H9 (cell line): ENCODE data around the gene UGT1A8. TPM values are rescaled to one million over a fixed set of nuclear protein-coding genes. Genes with fewer than 3 reads are reported as not detected.

Experiments used
- DNase-seq: peaks from one replicate; pipeline ENCODE4 v3.0.0-alpha.2; 2017
- H2AFZ ChIP-seq: one replicate; pipeline ENCODE4 v1.6.1; 2013; ENCODE audit warnings: mild to moderate bottlenecking, low read length, control low read depth, moderate library complexity
- H2AK5ac ChIP-seq: 2 replicates; pipeline ENCODE4 v1.6.1; 2013; ENCODE audit warnings: low read length, control low read depth, mixed read lengths; ENCODE audit not compliant: insufficient read length
- H2BK120ac ChIP-seq: one replicate; pipeline ENCODE4 v1.6.1; 2013; ENCODE audit warnings: low read depth, mild to moderate bottlenecking, low read length, control low read depth, inconsistent platforms; ENCODE audit not compliant: poor library complexity, severe bottlenecking
- H2BK12ac ChIP-seq: 2 replicates; pipeline ENCODE4 v1.6.1; 2013; ENCODE audit warnings: low read length, control low read depth, mixed read lengths, low read depth; ENCODE audit not compliant: insufficient read length
- H2BK15ac ChIP-seq: 2 replicates; pipeline ENCODE4 v1.6.1; 2013; ENCODE audit warnings: low read depth, low read length, control low read depth
- H2BK20ac ChIP-seq: one replicate; pipeline ENCODE4 v1.6.1; 2013; ENCODE audit warnings: low read depth, mild to moderate bottlenecking, low read length, control low read depth, inconsistent platforms; ENCODE audit not compliant: poor library complexity, severe bottlenecking
- H2BK5ac ChIP-seq: 2 replicates; pipeline ENCODE4 v1.6.1; 2013; ENCODE audit warnings: low read length, control low read depth, mixed read lengths; ENCODE audit not compliant: insufficient read length
- H3K14ac ChIP-seq: 2 replicates; pipeline ENCODE4 v1.6.1; 2013; ENCODE audit warnings: low read length, control low read depth; ENCODE audit not compliant: insufficient read depth
- H3K18ac ChIP-seq: 2 replicates; pipeline ENCODE4 v1.6.1; 2013; ENCODE audit warnings: low read depth, mild to moderate bottlenecking, mixed read lengths, low read length, control low read depth; ENCODE audit not compliant: insufficient read length
- H3K23ac ChIP-seq: 2 replicates; pipeline ENCODE4 v1.6.1; 2013; ENCODE audit warnings: low read length, control low read depth, mixed read lengths, low read depth; ENCODE audit not compliant: insufficient read length
- H3K23me2 ChIP-seq: 2 replicates; pipeline ENCODE4 v1.6.1; 2013; ENCODE audit warnings: low read depth, mild to moderate bottlenecking, mixed read lengths, low read length, control low read depth; ENCODE audit not compliant: insufficient read length, poor library complexity, severe bottlenecking
- H3K27ac ChIP-seq: 2 replicates; pipeline ENCODE4 v1.5.1; 2013; ENCODE audit warnings: low read length, control low read depth, mixed read lengths, low read depth; ENCODE audit not compliant: insufficient read length
- H3K27me3 ChIP-seq: 2 replicates; pipeline ENCODE4 v1.6.1; 2013; ENCODE audit warnings: low read length, control low read depth, inconsistent platforms; ENCODE audit not compliant: insufficient read depth
- H3K4ac ChIP-seq: 2 replicates; pipeline ENCODE4 v1.6.1; 2013; ENCODE audit warnings: low read depth, mild to moderate bottlenecking, control low read depth, inconsistent platforms, low read length, moderate library complexity
- H3K4me1 ChIP-seq: 2 replicates; pipeline ENCODE4 v1.6.1; 2013; ENCODE audit warnings: low read length, control low read depth, inconsistent platforms; ENCODE audit not compliant: insufficient read depth
- H3K4me2 ChIP-seq: 2 replicates; pipeline ENCODE4 v1.6.1; 2013; ENCODE audit warnings: low read length, control low read depth, mixed read lengths; ENCODE audit not compliant: insufficient read length, insufficient read depth
- H3K56ac ChIP-seq: 2 replicates; pipeline ENCODE4 v1.6.1; 2013; ENCODE audit warnings: low read depth, mild to moderate bottlenecking, mixed read lengths, low read length, control low read depth; ENCODE audit not compliant: insufficient read length
- H3K79me1 ChIP-seq: 2 replicates; pipeline ENCODE4 v1.6.1; 2013; ENCODE audit warnings: low read depth, mild to moderate bottlenecking, moderate library complexity, low read length, control low read depth, inconsistent platforms; ENCODE audit not compliant: insufficient read depth, poor library complexity, severe bottlenecking
- H3K79me2 ChIP-seq: 2 replicates; pipeline ENCODE4 v1.6.1; 2013; ENCODE audit warnings: low read length, control low read depth, inconsistent platforms; ENCODE audit not compliant: insufficient read depth
- H3K9ac ChIP-seq: 2 replicates; pipeline ENCODE4 v1.6.1; 2013; ENCODE audit warnings: low read length, control low read depth, mixed read lengths; ENCODE audit not compliant: insufficient read length; ENCODE audit errors: extremely low read depth
- H3K9me3 ChIP-seq: one replicate; pipeline ENCODE4 v1.6.1; 2013; ENCODE audit warnings: low read depth, low read length, inconsistent platforms; ENCODE audit not compliant: control insufficient read depth
- H3T11ph ChIP-seq: one replicate; pipeline ENCODE4 v1.6.1; 2013; ENCODE audit warnings: mild to moderate bottlenecking, low read length, control low read depth, inconsistent platforms
- H4K20me1 ChIP-seq: one replicate; pipeline ENCODE4 v1.6.1; 2013; ENCODE audit not compliant: control insufficient read depth, insufficient read length, insufficient read depth
- H4K5ac ChIP-seq: 2 replicates; pipeline ENCODE4 v1.6.1; 2013; ENCODE audit warnings: low read depth, mild to moderate bottlenecking, mixed read lengths, low read length, control low read depth; ENCODE audit not compliant: insufficient read length
- H4K8ac ChIP-seq: replicated peaks from 2 replicates; pipeline ENCODE4 v1.6.1; 2013; ENCODE audit warnings: low read length, control low read depth, mixed read lengths, low read depth; ENCODE audit not compliant: insufficient read length
- H4K91ac ChIP-seq: 2 replicates; pipeline ENCODE4 v1.6.1; 2013; ENCODE audit warnings: low read depth, mild to moderate bottlenecking, moderate library complexity, mixed read lengths, low read length, control low read depth; ENCODE audit not compliant: insufficient read length
- H3K27ac Mint-ChIP-seq, 3 experiments: 2 replicates in 2 of 3; 3 replicates in 1 of 3; pipeline ENCODE4 v1.8.0; 2020 to 2021; ENCODE audit warnings: mixed read lengths in 3 of 3, mild to moderate bottlenecking in 1 of 3, moderate library complexity in 1 of 3
- H3K27me3 Mint-ChIP-seq: 2 replicates; pipeline ENCODE4 v1.8.0; 2021; ENCODE audit warnings: low read depth, mild to moderate bottlenecking, moderate library complexity, mixed read lengths
- H3K36me3 Mint-ChIP-seq, 3 experiments: 2 replicates in 2 of 3; 3 replicates in 1 of 3; pipeline ENCODE4 v1.8.0; 2020 to 2021; ENCODE audit warnings: low read depth in 3 of 3, mixed read lengths in 3 of 3; ENCODE audit not compliant: insufficient read depth in 1 of 3
- H3K4me1 Mint-ChIP-seq, 2 experiments: 2 replicates each; pipeline ENCODE4 v1.8.0; 2020; ENCODE audit warnings: mixed read lengths in 2 of 2
- H3K4me3 Mint-ChIP-seq, 2 experiments: 2 replicates in 1 of 2; 3 replicates in 1 of 2; pipeline ENCODE4 v1.8.0; 2020 to 2021; ENCODE audit warnings: mild to moderate bottlenecking in 2 of 2, mixed read lengths in 2 of 2, moderate library complexity in 1 of 2
- H3K9me3 Mint-ChIP-seq, 2 experiments: 2 replicates in 1 of 2; 3 replicates in 1 of 2; pipeline ENCODE4 v1.8.0; 2020; ENCODE audit warnings: mild to moderate bottlenecking in 2 of 2, mixed read lengths in 2 of 2, moderate library complexity in 1 of 2
- CTCF ChIP-seq: fragments of 200-600 bp; sonication (generic); conservative IDR thresholded peaks from 3 replicates; pipeline ENCODE4 v1.8.0; 2021; ENCODE audit warnings: antibody characterized with exemption, mild to moderate bottlenecking
- WGBS: extraction: QIAGEN DNeasy Blood & Tissue Kit; methylation state at CpG from one replicate; pipeline ENCODE4 v1.1.7; 2013; ENCODE audit warnings: missing lambda C conversion rate, low lambda C conversion rate, mixed read lengths; ENCODE audit not compliant: insufficient read length; ENCODE audit errors: extremely low coverage; 5-methylcytosine and 5-hydroxymethylcytosine counted together
- total RNA-seq: library from RNA; stranded (reverse); gene quantifications from 2 replicates; pipeline ENCODE4 v1.2.1, GENCODE V29; 2021

The UGT1A8 gene
- total RNA-seq, 1 experiment from 2014 or later = not detected

GRCh38 chr2:233769260-233769659 lies 151.8 kb downstream of the UGT1A8 start:
- Histone ChIP-seq H3K23ac (no peak overlapping the region), H3K4me2 (no peak overlapping the region), H4K8ac (peak overlapping the region; percentile 48), H2BK12ac (peak overlapping the region; percentile 10), H2BK15ac (no peak overlapping the region), H3K23me2 (no peaks in the 10 kb centered on the region), H3K56ac (no peak overlapping the region), H2AFZ (no peak overlapping the region), H3K14ac (no peak overlapping the region), H4K5ac (peak overlapping the region; percentile 80), H2BK120ac (no peak overlapping the region), H3K4ac (no peak overlapping the region), H2BK5ac (no peak overlapping the region), H3K79me1 (no peaks in the 10 kb centered on the region), H2BK20ac (no peak overlapping the region), H3K9ac (no peak overlapping the region), H3K18ac (no peak overlapping the region), H4K20me1 (no peaks in the 10 kb centered on the region), H2AK5ac (no peak overlapping the region), H3K27me3 (no peaks in the 10 kb centered on the region), H3T11ph (no peak overlapping the region), H3K27ac (no peak overlapping the region), H3K9me3 (no peaks in the 10 kb centered on the region), H3K79me2 (no peaks in the 10 kb centered on the region), H4K91ac (no peak overlapping the region), H3K4me1 (peaks cover 2% of the 10 kb centered on the region; the same call in 1 of the 2 replicates)
- H3K36me3 Mint-ChIP-seq = no peaks in the 10 kb centered on the region; a peak in 1 of 7 replicates
- WGBS = no CpG with 5 or more reads among the region's 9 CpGs
- DNase-seq = no peak
- no peak overlapping the region for H3K4me3 Mint-ChIP-seq
- H3K27me3 Mint-ChIP-seq = peaks cover 3% of the 10 kb centered on the region
- no peak overlapping the region for H3K27ac Mint-ChIP-seq
- H3K9me3 Mint-ChIP-seq = 0 out of 5 replicates have a peak, but pooled peaks cover 0 to 3% of the 10 kb centered on the region in 2 experiments
- TF ChIP-seq CTCF = no peak
- H3K4me1 Mint-ChIP-seq = peaks cover 5 to 6% of the 10 kb centered on the region in 2 experiments; a peak in 3 of 4 replicates
